ENCODE measurements around the gene TTC34. TPM values are rescaled to one million over a fixed set of nuclear protein-coding genes. Genes with fewer than 3 reads are reported as not detected.

TTC34 gene
- polyA plus RNA-seq, 1 of the 3 experiments (the other 2 are of a cell fraction): 0.16 TPM

DNA sequence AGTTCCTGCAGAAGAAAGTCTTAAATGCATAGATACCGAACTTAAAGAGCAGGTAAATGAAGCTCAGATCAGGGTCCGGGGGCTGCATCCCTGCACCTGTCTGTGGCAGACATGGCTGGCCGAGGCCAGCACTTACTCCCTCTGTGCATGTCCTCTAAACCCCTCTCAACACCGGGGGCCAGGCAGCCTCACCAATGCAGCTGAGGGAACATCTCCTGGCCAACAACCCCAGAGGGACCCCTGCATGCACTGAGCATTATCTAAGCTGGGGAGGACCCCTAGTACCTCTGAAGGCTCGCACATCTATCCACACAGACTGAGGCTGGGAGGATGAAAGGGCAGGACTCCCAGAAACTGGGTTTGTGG lies 18.4 kb downstream of the TTC34 start:
- H4K20me1 ChIP-seq (ENCODE audit: insufficient read depth): no peaks in the 10 kb centered on the region
- H3K9ac ChIP-seq: no peak overlapping the region
- no peaks in the 10 kb centered on the region for H3K36me3 ChIP-seq (replicated peaks in 1 of 2; ENCODE audit: control insufficient read depth in 1 of 2, insufficient read depth in 2 of 2, low read length in 1 of 2)
- no peaks in the 10 kb centered on the region for H3K9me3 ChIP-seq
- WGBS (ENCODE audit: low lambda C conversion rate): 14% methylated on average over 3 of the region's 5 CpGs
- H3F3A ChIP-seq (replicated peaks; ENCODE audit: insufficient read depth): no peaks in the 10 kb centered on the region
- no peak overlapping the region for H3K27ac ChIP-seq (ENCODE audit: low read depth in 2 of 2, low read length in 1 of 2)
- H3K9me2 ChIP-seq: no peaks in the 10 kb centered on the region
- H3K4me1 ChIP-seq (ENCODE audit: control insufficient read depth in 1 of 2, insufficient read depth in 2 of 2, low read depth in 1 of 2, low read length in 1 of 2): no peaks in the 10 kb centered on the region
- H3K4me2 ChIP-seq: no peak overlapping the region
- no peaks in the 10 kb centered on the region for H3K79me2 ChIP-seq (ENCODE audit: insufficient read depth)
- H3K27me3 ChIP-seq (ENCODE audit: insufficient read depth): no peaks in the 10 kb centered on the region
- no peak for TF ChIP-seq MEF2A (IDR thresholded peaks at IDR 0.05; ENCODE audit: borderline replicate concordance, low read depth)
- no peak for TF ChIP-seq EZH2phosphoT487 (IDR thresholded peaks at IDR 0.05; ENCODE audit: borderline replicate concordance, low read depth)
- TF ChIP-seq YY1 (IDR thresholded peaks at IDR 0.05; ENCODE audit: low read depth): no peak
- TF ChIP-seq TAF1 (IDR thresholded peaks at IDR 0.05; ENCODE audit: borderline replicate concordance, low read depth, low read length): no peak
- TF ChIP-seq MXI1 (IDR thresholded peaks at IDR 0.05; ENCODE audit: low read depth, low read length): no peak
- TF ChIP-seq, protein P1, sequence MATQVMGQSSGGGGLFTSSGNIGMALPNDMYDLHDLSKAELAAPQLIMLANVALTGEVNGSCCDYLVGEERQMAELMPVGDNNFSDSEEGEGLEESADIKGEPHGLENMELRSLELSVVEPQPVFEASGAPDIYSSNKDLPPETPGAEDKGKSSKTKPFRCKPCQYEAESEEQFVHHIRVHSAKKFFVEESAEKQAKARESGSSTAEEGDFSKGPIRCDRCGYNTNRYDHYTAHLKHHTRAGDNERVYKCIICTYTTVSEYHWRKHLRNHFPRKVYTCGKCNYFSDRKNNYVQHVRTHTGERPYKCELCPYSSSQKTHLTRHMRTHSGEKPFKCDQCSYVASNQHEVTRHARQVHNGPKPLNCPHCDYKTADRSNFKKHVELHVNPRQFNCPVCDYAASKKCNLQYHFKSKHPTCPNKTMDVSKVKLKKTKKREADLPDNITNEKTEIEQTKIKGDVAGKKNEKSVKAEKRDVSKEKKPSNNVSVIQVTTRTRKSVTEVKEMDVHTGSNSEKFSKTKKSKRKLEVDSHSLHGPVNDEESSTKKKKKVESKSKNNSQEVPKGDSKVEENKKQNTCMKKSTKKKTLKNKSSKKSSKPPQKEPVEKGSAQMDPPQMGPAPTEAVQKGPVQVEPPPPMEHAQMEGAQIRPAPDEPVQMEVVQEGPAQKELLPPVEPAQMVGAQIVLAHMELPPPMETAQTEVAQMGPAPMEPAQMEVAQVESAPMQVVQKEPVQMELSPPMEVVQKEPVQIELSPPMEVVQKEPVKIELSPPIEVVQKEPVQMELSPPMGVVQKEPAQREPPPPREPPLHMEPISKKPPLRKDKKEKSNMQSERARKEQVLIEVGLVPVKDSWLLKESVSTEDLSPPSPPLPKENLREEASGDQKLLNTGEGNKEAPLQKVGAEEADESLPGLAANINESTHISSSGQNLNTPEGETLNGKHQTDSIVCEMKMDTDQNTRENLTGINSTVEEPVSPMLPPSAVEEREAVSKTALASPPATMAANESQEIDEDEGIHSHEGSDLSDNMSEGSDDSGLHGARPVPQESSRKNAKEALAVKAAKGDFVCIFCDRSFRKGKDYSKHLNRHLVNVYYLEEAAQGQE (IDR thresholded peaks at IDR 0.05; ENCODE audit: low read depth, low read length): no peak
- no peak for TF ChIP-seq JUND (IDR thresholded peaks at IDR 0.05)
- no peak for TF ChIP-seq RCOR1 (IDR thresholded peaks at IDR 0.05; ENCODE audit: low read length)
- TF ChIP-seq, protein P2, sequence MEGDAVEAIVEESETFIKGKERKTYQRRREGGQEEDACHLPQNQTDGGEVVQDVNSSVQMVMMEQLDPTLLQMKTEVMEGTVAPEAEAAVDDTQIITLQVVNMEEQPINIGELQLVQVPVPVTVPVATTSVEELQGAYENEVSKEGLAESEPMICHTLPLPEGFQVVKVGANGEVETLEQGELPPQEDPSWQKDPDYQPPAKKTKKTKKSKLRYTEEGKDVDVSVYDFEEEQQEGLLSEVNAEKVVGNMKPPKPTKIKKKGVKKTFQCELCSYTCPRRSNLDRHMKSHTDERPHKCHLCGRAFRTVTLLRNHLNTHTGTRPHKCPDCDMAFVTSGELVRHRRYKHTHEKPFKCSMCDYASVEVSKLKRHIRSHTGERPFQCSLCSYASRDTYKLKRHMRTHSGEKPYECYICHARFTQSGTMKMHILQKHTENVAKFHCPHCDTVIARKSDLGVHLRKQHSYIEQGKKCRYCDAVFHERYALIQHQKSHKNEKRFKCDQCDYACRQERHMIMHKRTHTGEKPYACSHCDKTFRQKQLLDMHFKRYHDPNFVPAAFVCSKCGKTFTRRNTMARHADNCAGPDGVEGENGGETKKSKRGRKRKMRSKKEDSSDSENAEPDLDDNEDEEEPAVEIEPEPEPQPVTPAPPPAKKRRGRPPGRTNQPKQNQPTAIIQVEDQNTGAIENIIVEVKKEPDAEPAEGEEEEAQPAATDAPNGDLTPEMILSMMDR (IDR thresholded peaks at IDR 0.05): no peak
- TF ChIP-seq, protein P3, sequence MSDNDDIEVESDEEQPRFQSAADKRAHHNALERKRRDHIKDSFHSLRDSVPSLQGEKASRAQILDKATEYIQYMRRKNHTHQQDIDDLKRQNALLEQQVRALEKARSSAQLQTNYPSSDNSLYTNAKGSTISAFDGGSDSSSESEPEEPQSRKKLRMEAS (IDR thresholded peaks at IDR 0.05; ENCODE audit: low read depth): no peak
- TF ChIP-seq FOXM1 (IDR thresholded peaks at IDR 0.05; ENCODE audit: low read depth): no peak
- TF ChIP-seq RFX5 (IDR thresholded peaks at IDR 0.05; ENCODE audit: low read length): no peak
- ChIA-PET POLR2A (no interaction called here), CTCF (interaction anchor here (1.1 to 1.9 kb wide), 2 partner anchors 9 to 228 kb away, joined by 3 to 6 read pairs; no protein-coding TSS in a partner anchor)
- no peak overlapping the region for H2AFZ ChIP-seq (ENCODE audit: low read depth)
- no peak for DNase-seq
- no peak overlapping the region for H3K4me3 ChIP-seq (ENCODE audit: low read depth in 2 of 2, low read length in 1 of 2)

DNA sequence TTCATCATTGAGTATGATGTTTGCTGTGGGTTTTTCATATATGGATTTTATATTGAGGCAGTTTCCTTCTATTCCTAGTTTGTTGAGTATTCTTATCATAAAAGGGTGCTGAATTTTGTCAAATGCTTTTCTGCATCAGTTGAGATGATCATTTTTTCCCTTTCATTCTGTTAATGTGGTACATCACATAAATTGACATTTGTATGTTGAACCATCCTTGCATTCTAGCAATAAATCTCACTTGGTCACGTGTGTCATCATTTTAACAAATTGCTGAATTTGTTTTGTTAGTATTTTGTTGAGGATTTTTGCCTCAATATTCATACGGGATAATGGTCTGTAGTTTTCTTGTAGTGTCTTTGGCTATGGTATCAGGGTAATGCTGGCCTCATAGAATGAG lies 19.9 kb downstream of the TTC34 start:
- ChIA-PET POLR2A (no interaction called here), CTCF (no interaction called here)
- Histone ChIP-seq H3K4me1 (ENCODE audit: control insufficient read depth in 1 of 2, insufficient read depth in 2 of 2, low read depth in 1 of 2, low read length in 1 of 2) (no peaks in the 10 kb centered on the region), H3K36me3 (replicated peaks in 1 of 2; ENCODE audit: control insufficient read depth in 1 of 2, insufficient read depth in 2 of 2, low read length in 1 of 2) (no peaks in the 10 kb centered on the region), H3K79me2 (ENCODE audit: insufficient read depth) (no peaks in the 10 kb centered on the region), H3K9me3 (no peaks in the 10 kb centered on the region), H3F3A (replicated peaks; ENCODE audit: insufficient read depth) (no peaks in the 10 kb centered on the region), H3K9ac (no peak overlapping the region), H3K4me3 (ENCODE audit: low read depth in 2 of 2, low read length in 1 of 2) (no peak overlapping the region), H3K27me3 (ENCODE audit: insufficient read depth) (no peaks in the 10 kb centered on the region), H3K4me2 (no peak overlapping the region), H3K9me2 (no peaks in the 10 kb centered on the region), H2AFZ (ENCODE audit: low read depth) (no peak overlapping the region), H4K20me1 (ENCODE audit: insufficient read depth) (no peaks in the 10 kb centered on the region), H3K27ac (ENCODE audit: low read depth in 2 of 2, low read length in 1 of 2) (no peak overlapping the region)
- WGBS (ENCODE audit: low lambda C conversion rate): 4% methylated on average over 2 of the region's 2 CpGs
- TF ChIP-seq CHD2 (IDR thresholded peaks at IDR 0.05; ENCODE audit: low read length, partially characterized antibody) (no peak), FOXJ3 (CRISPR knock-in tag; IDR thresholded peaks at IDR 0.05) (no peak), RCOR1 (IDR thresholded peaks at IDR 0.05; ENCODE audit: low read length) (no peak), ELF1 (IDR thresholded peaks at IDR 0.05) (no peak), TAF1 (IDR thresholded peaks at IDR 0.05; ENCODE audit: borderline replicate concordance, low read depth, low read length) (no peak), RFX5 (IDR thresholded peaks at IDR 0.05; ENCODE audit: low read length) (no peak), SIN3A (IDR thresholded peaks at IDR 0.05; ENCODE audit: borderline replicate concordance, low read depth, low read length) (no peak)
- TF ChIP-seq, protein P4, sequence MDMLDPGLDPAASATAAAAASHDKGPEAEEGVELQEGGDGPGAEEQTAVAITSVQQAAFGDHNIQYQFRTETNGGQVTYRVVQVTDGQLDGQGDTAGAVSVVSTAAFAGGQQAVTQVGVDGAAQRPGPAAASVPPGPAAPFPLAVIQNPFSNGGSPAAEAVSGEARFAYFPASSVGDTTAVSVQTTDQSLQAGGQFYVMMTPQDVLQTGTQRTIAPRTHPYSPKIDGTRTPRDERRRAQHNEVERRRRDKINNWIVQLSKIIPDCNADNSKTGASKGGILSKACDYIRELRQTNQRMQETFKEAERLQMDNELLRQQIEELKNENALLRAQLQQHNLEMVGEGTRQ (IDR thresholded peaks at IDR 0.05; ENCODE audit: borderline replicate concordance, low read depth, low read length): no peak
- DNase-seq: no peak
